ENCODE measurements around the gene TPRG1. TPM values are rescaled to one million over a fixed set of nuclear protein-coding genes. Genes with fewer than 3 reads are reported as not detected.

Gene TPRG1
- total and polyA plus RNA-seq, 2 of the 8 experiments (the other 6 are each of a cell fraction or from before 2014, with no cell fraction given) = 0.37 to 0.47 TPM

DNA sequence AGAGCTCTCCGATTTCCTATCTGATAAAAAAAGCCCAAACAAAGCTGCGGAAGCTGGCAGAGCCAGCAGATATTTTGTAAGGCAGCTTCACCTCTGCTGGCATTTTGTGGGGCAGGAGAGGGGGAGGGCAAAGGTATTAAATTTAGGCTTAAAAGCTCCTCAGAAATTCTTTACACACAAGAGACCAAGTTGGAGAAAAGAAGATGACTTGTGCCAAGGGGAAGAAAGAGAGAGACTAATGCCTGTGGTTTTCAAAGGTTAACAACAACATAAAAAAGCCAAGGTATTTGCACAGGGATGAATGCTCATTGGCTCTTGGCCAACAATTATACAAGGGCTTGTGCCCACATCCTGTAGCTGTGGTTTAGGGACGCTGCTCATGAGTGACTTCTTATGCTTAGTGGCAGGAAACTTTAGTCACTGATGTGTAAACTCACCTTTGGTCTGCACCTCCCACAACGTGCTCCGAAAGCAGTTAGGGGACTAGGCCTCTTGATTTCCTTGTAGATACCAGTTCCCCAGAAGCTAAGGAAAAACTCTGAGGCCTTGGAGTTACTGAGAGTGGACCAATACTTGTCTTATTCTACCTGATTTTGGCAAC is 152.9 kb downstream of the TPRG1 start (continued):
- no peak for TF ChIP-seq MAX (IDR thresholded peaks at IDR 0.05)
- TF ChIP-seq YY1 (IDR thresholded peaks at IDR 0.05; ENCODE audit: low read depth, low read length) = no peak
- TF ChIP-seq GABPA (IDR thresholded peaks at IDR 0.05; ENCODE audit: borderline replicate concordance, insufficient read depth, low read length) = no peak

Data from H1 (cell line).